Transverse colon (tissue), 4 donors: ENCODE measurements around the gene CDKAL1. TPM values are rescaled to one million over a fixed set of nuclear protein-coding genes. Genes with fewer than 3 reads are reported as not detected.

Experiments used
- DNase-seq: peaks from one replicate; pipeline ENCODE4 v3.0.0-alpha.2; 2019
- H3K27ac ChIP-seq, 4 donors: fragments of 200-600 bp; sonication (generic); 2 replicates each; pipeline ENCODE4 v1.5.1; 2016 to 2018; ENCODE audit warnings: inconsistent platforms in 4 of 4
- H3K27me3 ChIP-seq: fragments of 200-600 bp; sonication (generic); 2 replicates; pipeline ENCODE4 v1.5.1; 2017; ENCODE audit warnings: inconsistent platforms
- H3K36me3 ChIP-seq, 4 donors: fragments of 200-600 bp; sonication (generic); 2 replicates each; pipeline ENCODE4 v1.5.1; 2017 to 2019; ENCODE audit warnings: inconsistent platforms in 4 of 4
- H3K4me1 ChIP-seq, 4 donors: fragments of 200-600 bp; sonication (generic); 2 replicates each; pipeline ENCODE4 v1.5.1; 2017 to 2020; ENCODE audit warnings: inconsistent platforms in 4 of 4
- H3K4me3 ChIP-seq, 4 donors: fragments of 200-600 bp; sonication (generic); 1 replicate in 1 of 4; 2 replicates in 3 of 4; pipeline versions ENCODE4 v1.5.1 to v1.6.1; 2017 to 2019; ENCODE audit warnings: inconsistent platforms in 4 of 4
- H3K9me3 ChIP-seq, 2 donors: fragments of 200-600 bp; sonication (generic); 2 replicates each; pipeline ENCODE4 v1.5.1; 2017 to 2019; ENCODE audit warnings: inconsistent platforms in 2 of 2
- EP300 ChIP-seq: sonication (generic); formaldehyde crosslinking; IDR thresholded peaks from one replicate; pipeline ENCODE4 v1.6.1; 2017; ENCODE audit warnings: antibody characterized with exemption, low read depth
- POLR2A ChIP-seq: fragments of 450-650 bp; IDR thresholded peaks from one replicate; pipeline ENCODE4 v1.6.1; 2016; ENCODE audit warnings: antibody characterized with exemption, mild to moderate bottlenecking, moderate library complexity
- POLR2AphosphoS5 ChIP-seq, 3 donors: sonication (generic); formaldehyde crosslinking; IDR thresholded peaks; one replicate each; pipeline ENCODE4 v1.6.1; 2016; ENCODE audit warnings: antibody characterized with exemption in 3 of 3
- WGBS, 2 donors: methylation state at CpG; one replicate each; pipeline ENCODE4 v1.1.5; 2018; ENCODE audit warnings: low coverage in 1 of 2; 5-methylcytosine and 5-hydroxymethylcytosine counted together
- in situ Hi-C, 4 donors: fragments of 200-750 bp; cut with MboI; loops; one replicate each; pipeline versions ENCODE4 v1.15.0 to v1.15.1; 2017; ENCODE audit warnings: low sequenced_read_pairs in 3 of 4, low pct_ligation_motif_present in 1 of 4, low pct_unique_long_range_greater_than_20kb in 1 of 4
- intact Hi-C: fragments of 100-400 bp; cut with DNase I; formaldehyde crosslinking; loops from one replicate; pipeline ENCODE4 v1.15.1; 2023; ENCODE audit warnings: low total_unique reads
- total RNA-seq, 4 donors: library from RNA; depleted of rRNA; stranded (reverse); fragments of >200 nt; gene quantifications; one replicate each; pipeline ENCODE4 v1.1.0, GENCODE V29; 2016
- TF ChIP-seq, protein P1 (sequence below), 5 experiments: fragments of 200-600 bp in 3 of 5; fragments of 450-650 bp in 2 of 5; sonication (generic) in 3 of 5; IDR thresholded peaks; 1 replicate in 2 of 5; 2 replicates in 3 of 5; pipeline ENCODE4 v1.5.1; 2016 to 2017; ENCODE audit warnings: antibody characterized with exemption in 5 of 5, inconsistent platforms in 3 of 5, mild to moderate bottlenecking in 2 of 5, moderate library complexity in 1 of 5

The CDKAL1 gene
- total RNA-seq, 4 donors from 2014 or later = 4.8 to 21.7 (median 12.5) TPM

GRCh38 chr6:21163838-21164180 is 629.6 kb downstream of the CDKAL1 start:
- no peak overlapping the region for H3K27ac ChIP-seq
- intact Hi-C loops = no loop called here
- H3K4me1 ChIP-seq = no peaks in the 10 kb centered on the region
- no peak overlapping the region for H3K4me3 ChIP-seq
- no peaks in the 10 kb centered on the region for H3K9me3 ChIP-seq
- in situ Hi-C loops = no loop called here
- DNase-seq = no peak
- no peak for TF ChIP-seq POLR2A
- TF ChIP-seq EP300 = no peak
- TF ChIP-seq, protein P1, sequence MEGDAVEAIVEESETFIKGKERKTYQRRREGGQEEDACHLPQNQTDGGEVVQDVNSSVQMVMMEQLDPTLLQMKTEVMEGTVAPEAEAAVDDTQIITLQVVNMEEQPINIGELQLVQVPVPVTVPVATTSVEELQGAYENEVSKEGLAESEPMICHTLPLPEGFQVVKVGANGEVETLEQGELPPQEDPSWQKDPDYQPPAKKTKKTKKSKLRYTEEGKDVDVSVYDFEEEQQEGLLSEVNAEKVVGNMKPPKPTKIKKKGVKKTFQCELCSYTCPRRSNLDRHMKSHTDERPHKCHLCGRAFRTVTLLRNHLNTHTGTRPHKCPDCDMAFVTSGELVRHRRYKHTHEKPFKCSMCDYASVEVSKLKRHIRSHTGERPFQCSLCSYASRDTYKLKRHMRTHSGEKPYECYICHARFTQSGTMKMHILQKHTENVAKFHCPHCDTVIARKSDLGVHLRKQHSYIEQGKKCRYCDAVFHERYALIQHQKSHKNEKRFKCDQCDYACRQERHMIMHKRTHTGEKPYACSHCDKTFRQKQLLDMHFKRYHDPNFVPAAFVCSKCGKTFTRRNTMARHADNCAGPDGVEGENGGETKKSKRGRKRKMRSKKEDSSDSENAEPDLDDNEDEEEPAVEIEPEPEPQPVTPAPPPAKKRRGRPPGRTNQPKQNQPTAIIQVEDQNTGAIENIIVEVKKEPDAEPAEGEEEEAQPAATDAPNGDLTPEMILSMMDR (IDR thresholded peaks at IDR 0.05) = no peak
- TF ChIP-seq POLR2AphosphoS5 (IDR thresholded peaks at IDR 0.05) = no peak
- WGBS, 2 donors = 96% methylated on average over 2 of the region's 2 CpGs; no CpG with 5 or more reads in 1 of the 2 donors
- H3K27me3 ChIP-seq = no peaks in the 10 kb centered on the region
- no peaks in the 10 kb centered on the region for H3K36me3 ChIP-seq

- no peaks in the 10 kb centered on the region for H3K4me1 ChIP-seq
- WGBS, 2 donors = 67 to 70% methylated on average over 2 of the region's 2 CpGs
These were observed 630.6 kb downstream of the CDKAL1 start for GRCh38 chr6:21164768-21165326.

GRCh38 chr6:21166754-21167153 is 632.5 kb downstream of the CDKAL1 start:
- H3K4me3 ChIP-seq = no peak overlapping the region
- no peaks in the 10 kb centered on the region for H3K27me3 ChIP-seq
- intact Hi-C loops (no loop called here), in situ Hi-C loops (no loop called here)
- H3K4me1 ChIP-seq = no peaks in the 10 kb centered on the region
- no peaks in the 10 kb centered on the region for H3K36me3 ChIP-seq
- TF ChIP-seq POLR2A (no peak), EP300 (no peak), POLR2AphosphoS5 (IDR thresholded peaks at IDR 0.05) (no peak)
- TF ChIP-seq, protein P1 (IDR thresholded peaks at IDR 0.05) = no peak
- 90 to 91% methylated on average over 2 of the region's 2 CpGs for WGBS, 2 donors
- no peak overlapping the region for H3K27ac ChIP-seq
- H3K9me3 ChIP-seq = no peaks in the 10 kb centered on the region
- DNase-seq = no peak

More at GRCh38 chr6:21164768-21165326, 630.6 kb downstream of the CDKAL1 start:
- Histone ChIP-seq H3K27me3 (no peaks in the 10 kb centered on the region), H3K27ac (no peak overlapping the region), H3K4me3 (no peak overlapping the region), H3K36me3 (no peaks in the 10 kb centered on the region), H3K9me3 (no peaks in the 10 kb centered on the region)
- in situ Hi-C loops = no loop called here
- DNase-seq = no peak
- TF ChIP-seq, protein P1 (IDR thresholded peaks at IDR 0.05) = no peak
- TF ChIP-seq POLR2A = no peak
- intact Hi-C loops = no loop called here

GRCh38 chr6:21167790-21168189 is 633.5 kb downstream of the CDKAL1 start:
- Histone ChIP-seq H3K36me3 (no peaks in the 10 kb centered on the region), H3K9me3 (no peaks in the 10 kb centered on the region), H3K4me1 (no peaks in the 10 kb centered on the region), H3K27ac (no peak overlapping the region), H3K27me3 (no peaks in the 10 kb centered on the region), H3K4me3 (no peak overlapping the region)
- TF ChIP-seq POLR2A (no peak), EP300 (no peak), POLR2AphosphoS5 (IDR thresholded peaks at IDR 0.05) (no peak)
- TF ChIP-seq, protein P1 (IDR thresholded peaks at IDR 0.05) = no peak
- no peak for DNase-seq
- intact Hi-C loops = no loop called here
- WGBS, 2 donors = 94 to 100% methylated on average over 3 to 6 of the region's 6 CpGs
- in situ Hi-C loops = no loop called here
